ENCODE data around the gene ACTN1. TPM values are rescaled to one million over a fixed set of nuclear protein-coding genes. Genes with fewer than 3 reads are reported as not detected.

ACTN1 gene
- total RNA-seq, 3 donors from 2014 or later (not counting 1 experiment from before 2014, with no cell fraction given): 14.9 to 39.5 (median 19.6) TPM

DNA sequence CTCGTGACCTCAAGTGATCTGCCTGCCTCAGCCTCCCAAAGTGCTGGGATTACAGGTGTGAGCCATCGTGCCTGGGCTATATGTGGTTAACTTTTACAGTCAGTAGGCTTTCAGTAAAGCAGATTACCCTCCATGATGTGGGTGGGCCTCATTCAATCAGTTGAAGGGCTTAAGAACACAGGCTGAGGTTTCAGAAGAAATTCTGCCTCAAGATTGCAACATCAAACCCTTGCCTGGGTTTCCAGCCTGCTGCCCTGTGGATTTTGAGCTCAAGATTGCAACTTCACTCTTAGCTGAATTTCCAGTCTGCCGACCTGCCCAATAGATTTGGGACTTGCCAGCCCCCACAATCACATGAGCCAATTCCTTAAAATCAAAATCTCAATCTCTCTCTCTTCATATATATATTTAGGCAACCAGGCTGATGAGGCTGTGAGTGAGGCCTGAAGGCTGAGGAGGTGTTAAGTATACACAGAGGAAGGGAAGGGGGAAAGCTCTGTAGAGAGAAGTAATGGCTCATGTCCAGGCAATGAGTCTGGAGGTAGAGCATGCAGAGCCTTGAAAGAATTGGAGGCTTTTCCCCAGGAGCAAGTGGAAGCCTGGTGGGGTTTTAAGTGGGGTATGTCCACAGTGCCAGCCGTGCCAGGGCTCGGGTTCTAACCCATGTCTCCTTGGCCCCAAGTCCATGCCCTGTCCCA, 33.3 kb upstream of the ACTN1 start:
- H3K36me3 Mint-ChIP-seq: no peaks in the 10 kb centered on the region
- no peak overlapping the region for H3K4me3 Mint-ChIP-seq
- intact Hi-C loops (cut with micrococcal nuclease): no loop called here
- no peaks in the 10 kb centered on the region for H3K9me3 Mint-ChIP-seq
- no peaks in the 10 kb centered on the region for H3K4me1 ChIP-seq (ENCODE audit: control insufficient read depth, insufficient read depth, low read length)
- H3K27me3 Mint-ChIP-seq (ENCODE audit: low read depth in 2 of 2): no peaks in the 10 kb centered on the region
- ATAC-seq: no peak
- DNase-seq: no peak
- no peak overlapping the region for H3K27ac ChIP-seq (ENCODE audit: low read length)
- H3K4me3 ChIP-seq (ENCODE audit: low read length): no peak overlapping the region
- H3K9me3 ChIP-seq (ENCODE audit: control insufficient read depth, insufficient read depth, low read length): no peaks in the 10 kb centered on the region
- WGBS (ENCODE audit: insufficient coverage): 83% methylated on average over 5 of the region's 5 CpGs
- no peaks in the 10 kb centered on the region for H3K36me3 ChIP-seq (ENCODE audit: control insufficient read depth, insufficient read depth, low read length)
- no peaks in the 10 kb centered on the region for H3K4me1 Mint-ChIP-seq
- TF ChIP-seq, protein P1, sequence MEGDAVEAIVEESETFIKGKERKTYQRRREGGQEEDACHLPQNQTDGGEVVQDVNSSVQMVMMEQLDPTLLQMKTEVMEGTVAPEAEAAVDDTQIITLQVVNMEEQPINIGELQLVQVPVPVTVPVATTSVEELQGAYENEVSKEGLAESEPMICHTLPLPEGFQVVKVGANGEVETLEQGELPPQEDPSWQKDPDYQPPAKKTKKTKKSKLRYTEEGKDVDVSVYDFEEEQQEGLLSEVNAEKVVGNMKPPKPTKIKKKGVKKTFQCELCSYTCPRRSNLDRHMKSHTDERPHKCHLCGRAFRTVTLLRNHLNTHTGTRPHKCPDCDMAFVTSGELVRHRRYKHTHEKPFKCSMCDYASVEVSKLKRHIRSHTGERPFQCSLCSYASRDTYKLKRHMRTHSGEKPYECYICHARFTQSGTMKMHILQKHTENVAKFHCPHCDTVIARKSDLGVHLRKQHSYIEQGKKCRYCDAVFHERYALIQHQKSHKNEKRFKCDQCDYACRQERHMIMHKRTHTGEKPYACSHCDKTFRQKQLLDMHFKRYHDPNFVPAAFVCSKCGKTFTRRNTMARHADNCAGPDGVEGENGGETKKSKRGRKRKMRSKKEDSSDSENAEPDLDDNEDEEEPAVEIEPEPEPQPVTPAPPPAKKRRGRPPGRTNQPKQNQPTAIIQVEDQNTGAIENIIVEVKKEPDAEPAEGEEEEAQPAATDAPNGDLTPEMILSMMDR (IDR thresholded peaks at IDR 0.05): no peak
- no peaks in the 10 kb centered on the region for H3K27me3 ChIP-seq (ENCODE audit: control insufficient read depth, insufficient read depth, low read length)
- H3K27ac Mint-ChIP-seq: no peak overlapping the region

DNA sequence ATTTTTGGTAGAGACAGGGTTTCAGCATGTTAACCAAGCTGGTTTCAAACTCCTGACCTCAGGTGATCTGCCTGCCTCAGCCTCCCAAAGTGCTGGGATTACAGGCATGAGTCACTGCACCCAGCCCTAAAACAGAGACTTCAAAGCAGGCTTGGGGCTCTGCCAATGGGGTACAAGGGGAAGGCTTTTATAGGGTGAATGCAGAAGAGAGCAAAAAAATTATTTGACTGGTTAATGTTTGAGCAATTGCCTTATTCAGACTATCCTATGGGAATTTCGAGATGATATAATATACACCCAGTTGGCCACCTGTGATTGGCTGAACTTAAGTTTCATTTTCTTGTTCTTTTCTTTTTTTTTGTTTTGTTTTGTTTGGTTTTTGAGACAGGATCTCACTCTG, 31.5 kb upstream of the ACTN1 start:
- Histone ChIP-seq H3K4me3 (ENCODE audit: low read length) (no peak overlapping the region), H3K36me3 (ENCODE audit: control insufficient read depth, insufficient read depth, low read length) (no peaks in the 10 kb centered on the region), H3K4me1 (ENCODE audit: control insufficient read depth, insufficient read depth, low read length) (no peaks in the 10 kb centered on the region), H3K27me3 (ENCODE audit: control insufficient read depth, insufficient read depth, low read length) (no peaks in the 10 kb centered on the region), H3K9me3 (ENCODE audit: control insufficient read depth, insufficient read depth, low read length) (no peaks in the 10 kb centered on the region), H3K27ac (ENCODE audit: low read length) (no peak overlapping the region)
- TF ChIP-seq, protein P1 (IDR thresholded peaks at IDR 0.05): no peak
- Mint-ChIP-seq H3K36me3 (no peaks in the 10 kb centered on the region), H3K4me1 (no peaks in the 10 kb centered on the region), H3K27ac (no peak overlapping the region), H3K9me3 (no peaks in the 10 kb centered on the region), H3K4me3 (no peak overlapping the region), H3K27me3 (ENCODE audit: low read depth in 2 of 2) (no peaks in the 10 kb centered on the region)
- 100% methylated on average over 1 of the region's 1 CpG for WGBS (ENCODE audit: insufficient coverage)
- ATAC-seq: no peak
- DNase-seq: no peak
- intact Hi-C loops (cut with micrococcal nuclease): no loop called here

DNA sequence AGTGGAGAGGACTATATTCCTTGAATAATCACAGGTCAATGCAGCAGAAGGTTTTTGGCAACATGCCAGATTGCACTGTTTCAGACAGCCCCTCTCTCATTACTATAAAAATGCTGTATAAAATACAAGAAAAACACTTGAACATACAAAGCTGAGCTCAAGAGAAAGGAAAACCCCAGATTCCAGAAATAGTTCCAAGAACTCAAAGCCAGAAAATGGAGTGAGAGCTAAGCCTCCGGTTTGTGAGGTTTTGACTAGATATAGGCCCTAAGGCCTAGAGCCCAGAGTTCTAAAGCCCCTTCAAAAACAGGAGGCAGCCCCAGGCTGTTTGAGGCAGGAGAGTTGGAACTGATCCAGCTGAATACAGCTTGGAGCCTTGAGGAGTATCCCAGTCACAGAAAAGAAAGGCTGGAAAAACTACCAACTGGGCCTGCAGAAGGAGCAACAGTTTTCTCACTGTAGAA, 29.4 kb upstream of the ACTN1 start:
- intact Hi-C loops (cut with micrococcal nuclease): no loop called here
- H3K4me1 ChIP-seq (ENCODE audit: control insufficient read depth, insufficient read depth, low read length): no peaks in the 10 kb centered on the region
- H3K9me3 Mint-ChIP-seq: no peaks in the 10 kb centered on the region
- no peaks in the 10 kb centered on the region for H3K36me3 Mint-ChIP-seq
- WGBS (ENCODE audit: insufficient coverage): 93% methylated on average over 1 of the region's 1 CpG
- no peak overlapping the region for H3K4me3 Mint-ChIP-seq
- H3K9me3 ChIP-seq (ENCODE audit: control insufficient read depth, insufficient read depth, low read length): no peaks in the 10 kb centered on the region
- H3K27ac ChIP-seq (ENCODE audit: low read length): no peak overlapping the region
- H3K27ac Mint-ChIP-seq: no peak overlapping the region
- H3K27me3 Mint-ChIP-seq (ENCODE audit: low read depth in 2 of 2): peaks cover 2 to 5% of the 10 kb centered on the region in 2 donors
- no peaks in the 10 kb centered on the region for H3K36me3 ChIP-seq (ENCODE audit: control insufficient read depth, insufficient read depth, low read length)
- no peaks in the 10 kb centered on the region for H3K4me1 Mint-ChIP-seq
- no peaks in the 10 kb centered on the region for H3K27me3 ChIP-seq (ENCODE audit: control insufficient read depth, insufficient read depth, low read length)
- no peak overlapping the region for H3K4me3 ChIP-seq (ENCODE audit: low read length)
- TF ChIP-seq, protein P1 (IDR thresholded peaks at IDR 0.05): no peak
- DNase-seq (peak in 1 of 2 donors; percentile 18), ATAC-seq (no peak)

DNA sequence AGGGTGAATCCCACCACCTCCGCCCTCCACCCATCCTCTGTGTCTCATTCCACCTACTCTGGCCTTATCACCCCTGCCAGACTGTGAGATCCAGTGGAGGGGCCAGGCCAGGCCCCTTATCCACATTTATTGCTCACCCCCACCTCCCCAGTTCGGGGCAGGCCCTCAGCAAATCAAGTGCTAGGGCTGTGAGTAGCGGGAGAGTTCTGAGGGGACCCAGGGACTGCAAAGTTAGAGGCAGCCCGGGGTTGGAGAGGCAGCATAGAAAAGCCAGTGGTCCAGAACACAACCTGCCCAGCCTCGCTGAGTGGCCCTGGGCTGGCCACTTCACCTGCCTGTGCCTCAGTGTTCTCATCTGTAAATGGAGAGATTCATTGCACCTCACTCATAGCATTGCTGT, 27.2 kb upstream of the ACTN1 start:
- TF ChIP-seq, protein P1 (IDR thresholded peaks at IDR 0.05): no peak
- H3K27me3 ChIP-seq (ENCODE audit: control insufficient read depth, insufficient read depth, low read length): no peaks in the 10 kb centered on the region
- H3K4me3 Mint-ChIP-seq: no peak overlapping the region
- peaks cover 10 to 12% of the 10 kb centered on the region in 2 donors for H3K27me3 Mint-ChIP-seq (ENCODE audit: low read depth in 2 of 2)
- DNase-seq (no peak), ATAC-seq (no peak)
- no peaks in the 10 kb centered on the region for H3K9me3 Mint-ChIP-seq
- no peaks in the 10 kb centered on the region for H3K4me1 ChIP-seq (ENCODE audit: control insufficient read depth, insufficient read depth, low read length)
- no peak overlapping the region for H3K4me3 ChIP-seq (ENCODE audit: low read length)
- no peaks in the 10 kb centered on the region for H3K4me1 Mint-ChIP-seq
- H3K27ac ChIP-seq (ENCODE audit: low read length): no peak overlapping the region
- no peaks in the 10 kb centered on the region for H3K36me3 Mint-ChIP-seq
- no peaks in the 10 kb centered on the region for H3K36me3 ChIP-seq (ENCODE audit: control insufficient read depth, insufficient read depth, low read length)
- no peaks in the 10 kb centered on the region for H3K9me3 ChIP-seq (ENCODE audit: control insufficient read depth, insufficient read depth, low read length)
- 91% methylated on average over 5 of the region's 5 CpGs for WGBS (ENCODE audit: insufficient coverage)
- intact Hi-C loops (cut with micrococcal nuclease): no loop called here
- no peak overlapping the region for H3K27ac Mint-ChIP-seq
